Fibroblast of lung (primary cell): ENCODE measurements around the gene KCNMA1. TPM values are rescaled to one million over a fixed set of nuclear protein-coding genes. Genes with fewer than 3 reads are reported as not detected.

Experiments
- DNase-seq, 2 donors: peaks; one replicate each; pipeline versions ENCODE4 v3.0.0 to v3.0.0-alpha.2; 2010; ENCODE audit warnings: low read depth in 2 of 2
- H2AFZ ChIP-seq: 2 replicates; pipeline ENCODE4 v1.5.1; 2012; ENCODE audit warnings: low read length, control low read depth, inconsistent platforms
- H3K27ac ChIP-seq: 2 replicates; pipeline ENCODE4 v1.5.1; 2011; ENCODE audit warnings: low read length, control low read depth; ENCODE audit not compliant: insufficient read depth
- H3K27me3 ChIP-seq: 2 replicates; pipeline ENCODE4 v1.5.1; 2011; ENCODE audit warnings: mild to moderate bottlenecking, low read length; ENCODE audit not compliant: control insufficient read depth, insufficient read depth
- H3K36me3 ChIP-seq: 2 replicates; pipeline ENCODE4 v1.5.1; 2011; ENCODE audit warnings: low read length; ENCODE audit not compliant: control insufficient read depth, insufficient read depth
- H3K4me1 ChIP-seq: 2 replicates; pipeline ENCODE4 v1.5.1; 2011; ENCODE audit warnings: low read length; ENCODE audit not compliant: control insufficient read depth, insufficient read depth; ENCODE audit errors: extremely low read depth
- H3K4me2 ChIP-seq: 2 replicates; pipeline ENCODE4 v1.5.1; 2011; ENCODE audit warnings: low read length, control low read depth; ENCODE audit not compliant: insufficient read depth; ENCODE audit errors: extremely low read depth
- H3K4me3 ChIP-seq, 4 experiments: fragments of 200-600 bp in 1 of 4; sonication (generic) in 1 of 4; replicated peaks in 1 of 4; 2 replicates each; pipeline ENCODE4 v1.5.1; 2011 to 2016; ENCODE audit warnings: low read length in 4 of 4, low read depth in 3 of 4, mild to moderate bottlenecking in 3 of 4, control low read depth in 2 of 4, inconsistent platforms in 1 of 4, mixed read lengths in 1 of 4; ENCODE audit not compliant: insufficient read depth in 1 of 4; ENCODE audit errors: control extremely low read depth in 1 of 4
- H3K79me2 ChIP-seq: 2 replicates; pipeline ENCODE4 v1.5.1; 2012; ENCODE audit warnings: mild to moderate bottlenecking, low read length, inconsistent platforms; ENCODE audit not compliant: control insufficient read depth, insufficient read depth
- H3K9ac ChIP-seq: 2 replicates; pipeline ENCODE4 v1.5.1; 2011; ENCODE audit warnings: mild to moderate bottlenecking, low read length, control low read depth; ENCODE audit not compliant: insufficient read depth
- H3K9me3 ChIP-seq: 2 replicates; pipeline ENCODE4 v1.5.1; 2012; ENCODE audit warnings: low read depth, low read length; ENCODE audit not compliant: control insufficient read depth, insufficient read depth
- H4K20me1 ChIP-seq: 2 replicates; pipeline ENCODE4 v1.5.1; 2011; ENCODE audit warnings: low read length; ENCODE audit not compliant: control insufficient read depth, insufficient read depth; ENCODE audit errors: extremely low read depth
- CTCF ChIP-seq, 2 donors: IDR thresholded peaks in 1 of 2; conservative IDR thresholded peaks in 1 of 2; 1 replicate in 1 of 2; 2 replicates in 1 of 2; pipeline ENCODE4 v1.5.1; 2011 to 2012; ENCODE audit warnings: low read length in 2 of 2, control low read depth in 1 of 2, inconsistent platforms in 1 of 2, low read depth in 1 of 2, mild to moderate bottlenecking in 1 of 2
- EZH2 ChIP-seq: IDR thresholded peaks from 2 replicates; pipeline ENCODE4 v1.5.1; 2012; ENCODE audit warnings: low read length, control low read depth, mild to moderate bottlenecking; ENCODE audit errors: missing control alignments
- polyA plus RNA-seq, 2 donors: library from polyadenylated mRNA; depleted of rRNA in 1 of 2; stranded (reverse) in 1 of 2; unstranded in 1 of 2; fragments of >200 nt; gene quantifications; 2 replicates each; pipeline ENCODE4 v1.2.1, GENCODE V29; 2011 to 2012; ENCODE audit warnings: missing spikeins in 1 of 2
- total RNA-seq: library from RNA; depleted of rRNA; stranded (reverse); fragments of >200 nt; gene quantifications from 2 replicates; pipeline ENCODE4 v1.2.1, GENCODE V29; 2014

KCNMA1 gene
- total and polyA plus RNA-seq, 2 donors (not counting 1 experiment from before 2014, with no cell fraction given): 31.0 to 138 TPM

GRCh38 chr10:77097625-77098024 is 540.0 kb downstream of the KCNMA1 start:
- TF ChIP-seq CTCF (conservative IDR thresholded peaks at IDR 0.05 in 1 of 2, IDR thresholded peaks at IDR 0.05 in 1 of 2; ENCODE audit: low read depth in 1 of 2, low read length in 2 of 2) (no peak), EZH2 (no peak)
- no peak overlapping the region for H3K27ac ChIP-seq
- H3K4me2 ChIP-seq: no peak overlapping the region
- no peaks in the 10 kb centered on the region for H4K20me1 ChIP-seq
- H2AFZ ChIP-seq: no peak overlapping the region
- H3K4me3 ChIP-seq: no peak overlapping the region
- no peaks in the 10 kb centered on the region for H3K36me3 ChIP-seq
- DNase-seq: no peak
- H3K9me3 ChIP-seq: no peaks in the 10 kb centered on the region
- no peaks in the 10 kb centered on the region for H3K79me2 ChIP-seq
- no peaks in the 10 kb centered on the region for H3K4me1 ChIP-seq
- H3K9ac ChIP-seq: no peak overlapping the region
- H3K27me3 ChIP-seq: no peaks in the 10 kb centered on the region

GRCh38 chr10:77093126-77093525 is 544.5 kb downstream of the KCNMA1 start:
- no peaks in the 10 kb centered on the region for H3K9me3 ChIP-seq
- H3K27ac ChIP-seq: no peak overlapping the region
- no peaks in the 10 kb centered on the region for H3K79me2 ChIP-seq
- no peak overlapping the region for H3K9ac ChIP-seq
- no peaks in the 10 kb centered on the region for H3K27me3 ChIP-seq
- DNase-seq: no peak
- no peak overlapping the region for H3K4me3 ChIP-seq
- no peak overlapping the region for H2AFZ ChIP-seq
- TF ChIP-seq EZH2 (no peak), CTCF (conservative IDR thresholded peaks at IDR 0.05 in 1 of 2, IDR thresholded peaks at IDR 0.05 in 1 of 2; ENCODE audit: low read depth in 1 of 2, low read length in 2 of 2) (no peak)
- H4K20me1 ChIP-seq: no peaks in the 10 kb centered on the region
- H3K4me2 ChIP-seq: no peak overlapping the region
- no peaks in the 10 kb centered on the region for H3K36me3 ChIP-seq
- H3K4me1 ChIP-seq: no peaks in the 10 kb centered on the region

- no peaks in the 10 kb centered on the region for H3K79me2 ChIP-seq
- H3K9ac ChIP-seq: no peak overlapping the region
- H4K20me1 ChIP-seq: no peaks in the 10 kb centered on the region
- H3K27ac ChIP-seq: no peak overlapping the region
- no peak overlapping the region for H3K4me3 ChIP-seq
- H3K27me3 ChIP-seq: no peaks in the 10 kb centered on the region
- H3K9me3 ChIP-seq: no peaks in the 10 kb centered on the region
- no peak overlapping the region for H2AFZ ChIP-seq
- TF ChIP-seq CTCF (conservative IDR thresholded peaks at IDR 0.05 in 1 of 2, IDR thresholded peaks at IDR 0.05 in 1 of 2; ENCODE audit: low read depth in 1 of 2, low read length in 2 of 2): no peak
- no peak for TF ChIP-seq EZH2
- H3K4me1 ChIP-seq: peaks cover 3% of the 10 kb centered on the region
- no peak for DNase-seq
- H3K4me2 ChIP-seq: no peak overlapping the region
- H3K36me3 ChIP-seq: no peaks in the 10 kb centered on the region
These were observed 545.9 kb downstream of the KCNMA1 start for GRCh38 chr10:77091597-77092165.
